Muscle of arm (tissue), 12 donors: ENCODE results near the gene VWA5B1. TPM values are rescaled to one million over a fixed set of nuclear protein-coding genes. Genes with fewer than 3 reads are reported as not detected.

Experiments used
- DNase-seq: peaks from one replicate; pipeline ENCODE4 v3.0.0-alpha.2; 2013
- polyA plus RNA-seq, 12 donors: library from polyadenylated mRNA; unstranded; fragments of 120-200 nt; gene quantifications; one replicate each; pipeline ENCODE4 v1.2.1, GENCODE V29; 2013; ENCODE audit not compliant: insufficient read length in 12 of 12

Gene VWA5B1
- polyA plus RNA-seq, 12 donors: 0.05 to 0.44 (median 0.16) TPM; not detected in 2

DNA sequence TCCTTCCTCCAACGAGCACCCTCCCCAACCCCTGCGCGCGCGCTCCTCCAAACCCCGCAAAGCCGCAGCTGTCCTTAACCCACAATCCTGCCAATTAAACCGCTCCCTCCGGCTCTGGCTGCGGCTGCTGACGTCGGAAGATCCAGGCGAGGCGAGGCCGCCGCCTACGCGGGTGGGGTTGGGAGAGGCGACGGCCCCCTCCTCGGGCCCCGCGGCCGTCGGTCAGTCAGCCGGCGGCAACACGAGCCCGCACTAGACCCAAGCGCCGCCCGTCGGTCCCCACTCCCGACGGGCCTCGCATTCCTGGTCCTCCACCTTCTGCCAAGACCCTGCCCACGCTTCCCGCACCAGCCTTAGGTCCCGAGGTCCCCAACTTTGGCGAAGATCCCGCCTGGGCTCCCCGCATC is 75.4 kb downstream of the VWA5B1 start:
- peak; percentile 48 for DNase-seq

DNA sequence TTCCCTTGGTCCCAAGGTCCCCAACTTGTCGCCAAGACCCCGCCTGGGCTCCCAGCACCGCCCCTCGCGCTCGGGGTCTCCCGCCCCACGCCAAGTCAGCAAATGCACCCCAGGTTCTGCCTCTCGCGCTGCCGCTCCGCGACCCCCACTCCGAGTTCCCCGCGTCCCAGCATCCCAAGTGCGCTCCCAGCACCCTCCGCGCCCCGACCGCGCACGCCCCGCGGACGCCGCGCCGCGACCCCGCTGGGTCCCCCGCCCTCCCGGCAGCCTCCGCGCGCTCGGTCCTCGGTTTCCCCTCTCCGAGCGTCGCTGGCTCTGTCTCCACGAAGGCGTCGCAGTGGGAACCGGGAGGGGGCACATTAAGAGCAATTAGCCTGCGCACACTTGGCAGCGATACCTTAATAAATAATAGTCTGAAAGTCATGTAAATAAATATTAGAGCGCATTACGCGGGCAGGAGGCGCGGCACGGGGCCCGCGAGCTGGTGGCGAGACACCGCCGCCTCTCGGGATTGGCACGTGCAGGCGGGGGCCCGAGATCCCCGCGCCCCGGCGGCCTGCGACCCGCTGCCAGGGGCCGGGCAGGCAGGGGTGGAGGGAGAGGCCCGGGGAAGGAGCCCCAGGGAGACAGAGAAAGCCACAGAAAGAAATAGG is 75.9 kb downstream of the VWA5B1 start:
- no peak for DNase-seq

DNA sequence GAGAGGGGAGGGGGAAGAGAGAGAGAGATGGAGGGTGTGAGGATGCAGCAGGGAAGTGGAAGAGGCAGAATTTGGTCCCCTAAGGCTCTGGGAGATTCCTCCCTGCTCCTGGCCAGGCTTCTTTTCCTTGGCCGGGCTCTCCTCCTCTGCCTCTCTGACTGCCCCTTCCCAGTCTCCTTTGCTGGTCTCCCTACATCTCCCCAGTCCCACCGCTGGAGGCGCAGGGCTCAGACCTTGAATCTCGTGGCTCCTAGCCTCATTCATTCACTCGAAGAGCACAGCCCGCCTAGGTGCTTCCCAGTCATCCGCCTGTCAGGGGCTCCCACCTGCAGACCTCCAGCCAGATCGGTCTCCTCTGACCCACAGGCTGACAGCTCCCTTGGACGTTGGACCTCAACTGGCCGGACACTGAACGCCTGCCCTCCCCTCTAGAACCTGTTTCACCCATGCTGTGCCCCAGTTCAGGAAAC is 76.5 kb downstream of the VWA5B1 start:
- no peak for DNase-seq

DNA sequence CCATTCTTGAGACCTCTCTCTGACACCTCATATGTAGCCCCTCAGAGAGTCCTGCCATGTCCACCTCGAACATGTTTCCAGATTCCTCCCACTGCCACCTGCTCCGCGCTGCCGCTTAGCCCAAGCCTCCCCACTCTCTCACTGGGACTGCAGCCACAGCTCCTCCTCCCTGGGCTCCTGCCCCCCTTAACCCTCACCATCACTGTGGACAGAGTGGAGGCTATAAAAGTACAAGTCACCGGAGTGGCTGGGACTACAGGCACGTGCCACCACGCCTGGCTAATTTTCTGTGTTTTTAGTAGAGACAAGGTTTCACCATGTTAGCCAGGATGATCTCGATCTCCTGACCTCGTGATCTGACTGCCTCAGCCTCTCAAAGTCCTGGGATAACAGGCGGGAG is 77.0 kb downstream of the VWA5B1 start:
- no peak for DNase-seq

DNA sequence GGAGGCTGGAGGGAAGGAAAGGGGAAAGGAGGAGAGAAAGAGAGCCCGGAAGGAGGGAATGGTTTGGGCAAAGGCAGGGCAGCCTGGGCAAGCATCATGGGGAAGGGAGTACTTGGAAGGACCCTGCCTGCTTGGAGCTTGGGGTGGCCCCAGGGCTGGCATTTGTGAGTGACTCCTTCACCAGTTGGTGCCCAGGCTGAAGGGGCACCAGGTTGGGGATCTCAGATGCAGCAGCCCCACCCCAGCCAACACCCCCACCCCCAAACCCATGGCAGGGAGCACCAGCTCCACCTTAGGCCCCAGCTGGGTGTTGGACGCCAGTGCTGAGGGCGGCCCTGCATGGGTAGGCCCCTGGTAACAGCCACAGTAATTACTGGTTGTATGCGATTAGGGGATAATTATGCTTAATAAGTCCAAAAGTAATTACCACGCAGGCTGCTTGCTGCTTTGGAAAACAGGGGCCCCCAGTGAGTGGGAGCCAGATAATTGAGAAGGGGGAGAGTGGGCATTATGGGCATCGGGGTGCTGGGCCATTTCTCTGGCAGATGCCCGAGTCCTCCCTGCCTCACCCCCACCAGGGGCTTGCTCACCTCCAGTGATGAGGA is 78.3 kb downstream of the VWA5B1 start:
- DNase-seq: no peak

DNA sequence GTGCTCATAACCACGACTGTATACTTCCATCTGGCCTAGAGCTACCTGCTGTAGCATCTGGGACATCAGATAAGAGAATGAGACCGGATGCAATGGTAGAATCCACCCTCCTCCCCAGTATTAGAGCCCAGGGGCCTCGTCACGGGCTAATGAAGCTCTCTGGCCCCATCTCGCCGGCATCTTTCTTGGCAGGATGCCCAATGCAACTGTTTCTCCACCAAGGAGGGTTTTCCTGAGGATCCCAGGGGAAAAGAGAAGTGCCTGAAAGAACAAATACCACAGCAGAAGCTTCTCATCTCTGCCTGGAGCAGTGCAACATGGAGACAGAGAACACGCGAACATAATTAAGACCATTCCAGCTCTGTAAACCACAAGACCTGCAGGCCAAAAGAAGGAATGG is 80.0 kb downstream of the VWA5B1 start:
- no peak for DNase-seq

DNA sequence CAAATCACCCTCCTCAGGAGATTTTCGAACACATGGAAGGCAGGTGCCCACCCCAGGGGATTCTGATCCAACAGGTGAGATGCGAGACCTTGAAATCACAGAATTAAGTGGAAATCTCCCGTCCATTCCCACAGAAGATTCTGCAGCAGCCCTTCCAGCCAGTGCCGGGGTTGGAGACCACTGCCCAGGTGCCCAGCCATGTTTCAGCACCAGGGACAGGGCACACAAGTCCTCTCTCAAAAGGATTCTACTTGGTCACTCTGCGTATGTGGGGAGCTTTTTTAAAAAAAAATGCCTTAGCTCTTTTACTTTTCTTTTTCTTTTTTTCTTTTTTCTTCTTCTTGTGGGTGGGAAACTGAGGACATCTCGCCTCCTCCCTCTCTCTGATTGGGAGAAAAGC is 80.7 kb downstream of the VWA5B1 start:
- DNase-seq: no peak

DNA sequence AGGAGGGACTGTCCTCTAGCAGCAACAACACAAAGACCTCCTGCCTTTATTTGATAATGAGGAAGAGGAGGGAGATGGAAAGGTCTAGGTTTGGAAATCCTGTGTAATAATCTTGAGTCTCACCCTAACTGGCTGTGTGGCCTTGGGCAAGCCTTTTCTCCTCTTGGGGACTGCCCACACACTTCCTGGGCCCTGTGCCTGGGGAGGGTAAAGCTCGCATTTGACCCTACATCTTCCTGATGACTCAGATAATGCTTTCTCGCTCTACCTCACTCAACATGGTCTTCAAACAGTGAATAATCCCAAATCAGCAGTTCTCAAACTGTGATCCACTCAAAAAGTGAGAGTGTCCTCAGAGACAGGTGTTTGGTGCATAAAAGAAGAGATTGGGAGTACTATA is 81.2 kb downstream of the VWA5B1 start:
- DNase-seq: no peak

DNA sequence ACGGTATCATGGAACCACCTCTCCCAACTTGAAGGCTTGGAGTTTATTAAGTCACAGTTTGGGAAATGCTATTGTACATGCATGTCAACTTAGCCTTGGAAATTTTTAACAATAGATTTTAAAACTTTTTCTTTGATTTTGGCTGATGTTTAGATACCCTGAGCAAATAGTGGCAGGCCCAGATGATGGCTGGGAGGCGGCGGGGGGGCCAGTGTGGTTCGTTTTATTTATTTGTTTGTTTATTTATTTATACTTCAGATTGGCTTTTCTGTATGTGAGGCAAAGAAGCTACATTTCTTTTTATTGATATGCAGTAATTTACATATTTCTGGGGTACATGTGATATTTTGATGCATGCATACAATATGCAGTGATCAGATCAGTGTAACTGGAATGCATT is 82.0 kb downstream of the VWA5B1 start:
- DNase-seq: no peak

DNA sequence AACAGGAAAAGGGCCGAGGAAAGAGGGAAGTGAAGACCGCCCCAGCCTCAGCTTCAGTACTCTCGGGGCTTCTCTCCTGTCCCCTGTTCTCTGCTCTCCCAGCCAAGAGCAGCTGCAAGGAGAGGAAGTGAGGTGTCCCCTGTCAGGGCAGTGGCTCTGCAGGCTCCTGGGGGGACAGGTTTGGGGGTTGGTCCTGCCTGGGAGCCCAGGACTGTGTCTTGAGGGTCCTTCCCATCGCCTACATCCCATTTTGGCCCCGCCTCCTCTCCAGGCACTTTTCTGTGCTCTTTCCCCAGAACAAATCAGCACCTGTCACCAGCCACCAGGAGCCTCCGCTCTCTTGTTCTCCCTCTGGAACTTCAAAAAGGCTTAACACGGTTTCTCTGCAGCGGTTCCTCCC is 82.6 kb downstream of the VWA5B1 start:
- DNase-seq: no peak

DNA sequence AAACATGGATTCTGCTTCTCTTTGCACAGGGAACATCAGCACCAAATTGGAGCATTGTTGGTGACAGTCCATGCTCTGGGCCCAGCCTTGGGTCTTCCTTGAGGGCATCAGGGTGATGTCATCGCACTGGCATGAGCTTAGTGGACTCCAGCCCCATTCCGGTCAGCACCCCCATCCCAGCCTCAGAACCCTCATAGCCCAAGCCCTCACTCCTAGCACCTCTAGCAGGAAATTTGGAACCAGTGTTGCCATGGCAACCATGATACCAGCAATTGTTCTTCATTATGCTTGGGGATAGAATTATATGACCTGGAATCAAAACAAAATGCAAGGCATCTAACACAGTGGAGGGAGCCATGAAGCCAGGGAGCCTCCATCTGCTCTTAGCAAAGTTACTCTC is 83.1 kb downstream of the VWA5B1 start:
- no peak for DNase-seq

DNA sequence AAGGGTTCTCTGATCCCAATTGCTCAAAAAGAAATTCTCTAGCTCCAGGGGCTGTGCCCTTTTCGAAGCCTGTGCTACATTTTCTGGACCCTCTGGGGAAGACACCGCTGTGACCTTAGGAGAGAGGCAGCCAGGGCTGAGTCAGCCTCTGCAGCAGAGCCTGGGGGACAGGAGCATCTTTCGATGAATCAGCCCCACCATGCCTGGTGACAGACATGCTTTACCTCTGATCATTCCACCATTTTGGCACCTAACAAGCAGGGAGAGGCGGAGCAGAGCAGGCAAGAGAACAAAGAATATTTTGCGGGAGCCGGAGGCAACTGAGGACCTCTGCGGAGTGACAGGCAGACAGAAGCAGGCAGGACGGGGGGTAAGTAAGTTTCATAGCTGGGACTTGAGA is 84.9 kb downstream of the VWA5B1 start:
- DNase-seq: no peak

DNA sequence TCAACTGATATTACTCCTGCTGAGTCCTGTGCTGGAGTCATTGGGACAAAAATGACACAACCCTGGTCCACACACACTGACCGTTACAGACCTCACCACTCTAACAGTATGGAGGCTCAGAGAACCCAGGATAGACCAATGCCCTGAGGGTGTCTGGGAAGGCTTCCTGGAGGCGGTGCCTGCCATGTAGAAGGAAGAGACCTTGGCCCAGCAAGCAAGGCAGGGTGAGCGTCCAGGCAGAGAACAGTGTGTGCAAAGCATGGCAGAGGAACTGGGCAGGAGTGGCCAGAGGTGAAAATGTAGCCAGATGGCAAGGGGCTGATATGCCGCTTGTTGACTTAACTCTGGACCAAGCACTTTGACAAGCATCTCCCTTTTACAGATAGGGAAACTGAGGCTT is 85.5 kb downstream of the VWA5B1 start:
- no peak for DNase-seq

DNA sequence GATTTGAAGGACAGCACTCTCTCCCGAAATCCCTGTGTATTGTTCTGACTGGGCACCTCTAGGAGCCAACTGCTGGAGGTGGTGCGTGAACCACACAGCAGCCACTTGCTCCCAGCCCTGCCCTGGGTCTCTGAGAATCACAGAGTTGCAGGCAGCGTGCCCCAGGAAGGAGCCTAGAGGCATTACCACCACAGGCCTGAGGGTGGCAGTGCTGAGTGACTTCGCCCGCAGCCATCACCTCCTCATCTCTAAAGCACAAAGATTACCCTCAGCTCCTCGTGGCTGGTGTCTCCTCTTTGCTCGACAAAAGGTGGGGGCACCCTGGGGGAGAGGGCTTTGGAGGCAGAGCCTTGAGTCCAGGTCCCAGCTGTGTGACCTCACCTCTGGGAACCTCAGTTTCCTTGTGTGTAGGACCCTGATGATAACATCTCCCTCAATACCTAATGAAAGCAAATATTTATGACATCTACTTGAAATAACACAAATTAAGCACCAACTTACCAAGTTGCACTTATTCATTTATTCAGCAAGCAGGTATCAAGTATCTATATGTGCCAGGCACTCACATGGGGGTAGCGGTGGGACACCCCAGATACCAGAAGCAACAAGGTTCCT is 86.3 kb downstream of the VWA5B1 start:
- DNase-seq: no peak

DNA sequence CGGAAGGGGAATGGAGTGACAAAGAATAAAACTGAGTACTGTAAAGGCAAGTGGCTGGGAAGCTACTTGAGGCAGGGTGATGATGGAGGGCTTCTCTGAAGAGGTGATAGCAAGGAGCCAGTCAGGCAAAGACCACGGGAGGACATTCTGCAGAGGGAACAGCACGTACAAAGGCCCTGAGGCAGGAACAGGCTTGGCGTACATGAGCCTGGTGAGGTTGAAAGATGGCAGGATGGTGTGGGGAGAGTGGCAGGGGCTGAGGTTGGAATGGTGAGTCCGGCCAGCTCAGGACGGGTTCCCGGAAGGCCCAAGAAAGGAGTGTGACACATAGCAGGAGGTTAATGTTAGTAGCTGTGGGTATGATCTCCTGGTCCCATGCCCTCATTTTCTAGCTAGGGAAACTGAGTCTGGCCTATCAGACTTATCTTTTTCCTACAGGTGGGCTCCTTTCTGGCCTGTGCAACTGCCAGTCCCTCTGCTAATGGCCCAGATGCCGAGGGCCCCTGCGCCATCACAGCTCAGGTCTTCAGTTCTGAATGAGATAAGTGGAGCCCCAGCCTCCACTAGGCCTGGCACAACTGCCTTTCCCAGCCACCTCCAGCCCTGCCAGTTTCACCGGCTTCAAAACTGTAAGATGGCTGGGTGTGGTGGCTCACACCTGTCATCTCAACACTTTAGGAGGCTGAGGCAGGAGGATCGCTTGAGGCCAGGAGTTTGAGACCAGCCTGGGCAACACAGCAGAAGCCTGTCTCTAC is 87.0 kb downstream of the VWA5B1 start:
- no peak for DNase-seq

DNA sequence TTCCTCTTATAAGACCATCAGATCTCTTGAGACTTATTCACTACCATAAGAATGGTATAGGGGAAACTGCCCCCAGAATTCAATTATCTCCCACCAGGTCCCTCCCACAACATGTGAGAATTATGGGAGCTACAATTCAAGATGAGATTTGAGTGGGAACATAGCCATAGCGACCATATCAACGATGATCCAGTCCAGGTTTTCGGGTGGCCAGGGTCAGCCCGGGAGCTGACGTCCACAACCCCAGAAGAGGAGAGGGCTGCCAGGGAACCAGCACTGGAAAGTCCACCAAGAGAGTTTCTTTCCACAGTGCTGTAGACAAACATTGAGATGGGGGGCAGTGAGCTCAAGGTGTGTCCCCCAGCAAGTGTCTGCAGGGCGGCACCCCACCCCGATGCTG is 88.4 kb downstream of the VWA5B1 start:
- DNase-seq: no peak

DNA sequence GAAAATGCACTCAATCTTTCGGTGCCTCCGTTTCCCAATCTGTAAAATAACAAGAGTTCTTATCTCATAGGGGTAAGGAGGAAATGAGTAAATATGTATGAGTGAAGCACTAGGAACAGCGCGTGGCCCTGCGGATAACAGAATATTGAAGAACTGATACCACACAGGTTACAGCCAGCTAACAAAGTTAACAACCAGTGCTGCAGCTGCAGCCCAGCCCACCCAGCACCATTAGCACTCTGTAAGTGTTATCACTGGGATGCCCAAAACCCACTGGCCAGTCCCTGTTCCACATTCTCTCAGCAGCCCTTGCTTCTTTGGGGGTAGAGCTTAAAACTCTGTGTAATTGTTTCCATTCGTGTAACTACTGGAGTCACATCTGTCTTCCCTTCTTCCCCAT is 89.5 kb downstream of the VWA5B1 start:
- DNase-seq: no peak

DNA sequence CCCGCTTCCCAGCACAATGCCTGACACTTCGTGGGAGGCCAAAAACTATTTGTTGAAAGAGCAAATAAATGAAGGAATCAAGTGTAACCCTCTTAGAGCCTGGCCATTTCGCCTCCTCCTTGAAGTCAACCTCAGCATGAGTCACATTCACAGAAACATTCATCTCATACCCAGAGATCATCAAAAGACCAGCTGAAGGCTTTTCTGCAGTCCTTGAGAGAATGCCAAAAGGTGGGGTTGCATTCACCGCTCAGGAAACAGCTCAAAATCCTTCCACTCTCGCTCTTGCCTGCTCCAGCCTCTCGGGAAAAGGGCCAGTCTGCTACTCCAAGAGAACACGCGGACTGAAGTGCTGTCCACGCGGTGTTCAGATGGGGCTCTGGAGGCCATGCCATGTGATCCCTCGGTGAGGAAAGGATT is 90.0 kb downstream of the VWA5B1 start:
- no peak for DNase-seq

DNA sequence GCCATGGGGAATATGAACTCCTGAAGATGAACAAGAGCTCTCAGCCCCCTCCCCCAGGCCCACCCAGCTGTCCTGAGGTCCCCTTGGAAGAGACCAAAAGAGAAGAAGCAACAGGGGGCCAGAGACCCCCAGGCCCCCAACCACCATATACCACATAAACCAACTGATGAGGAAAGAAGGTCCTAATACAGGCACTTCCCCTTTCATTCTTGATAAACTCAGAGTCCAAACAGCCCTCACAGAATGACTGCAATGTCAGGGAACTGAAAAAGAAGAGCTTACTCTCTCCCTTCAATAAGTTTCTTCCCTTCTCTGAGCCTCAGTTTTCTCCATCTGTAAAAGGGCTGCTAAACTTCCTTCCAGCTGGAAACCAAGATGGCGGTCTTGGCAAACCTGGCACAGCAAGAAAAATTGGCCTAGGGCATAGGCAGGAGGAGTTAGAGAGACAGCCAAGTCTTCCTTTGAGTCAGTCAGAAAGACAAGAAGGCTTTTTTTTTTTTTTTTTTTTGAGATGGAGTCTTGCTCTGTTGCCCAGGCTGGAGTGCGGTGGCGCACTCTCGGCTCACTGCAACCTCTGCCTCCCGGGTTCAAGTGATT is 90.5 kb downstream of the VWA5B1 start:
- DNase-seq: no peak

DNA sequence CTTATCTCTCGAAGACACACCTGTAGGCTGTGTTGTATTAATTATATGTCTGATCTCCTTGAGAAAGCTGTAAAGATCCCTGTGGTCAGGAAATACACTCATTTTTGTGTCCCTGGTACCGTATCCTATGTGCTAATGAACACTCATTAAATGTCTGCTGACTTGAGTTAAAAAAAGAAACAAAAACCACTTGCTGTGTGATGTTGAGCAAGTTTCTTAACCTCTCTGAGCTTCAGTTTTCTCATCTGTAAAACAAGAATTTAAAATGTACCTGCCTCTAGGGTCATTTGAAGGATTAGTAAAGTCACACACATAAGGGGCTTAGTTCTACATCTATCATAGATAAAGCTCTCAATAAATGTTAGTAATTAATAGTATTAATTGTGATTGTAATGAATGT is 91.3 kb downstream of the VWA5B1 start:
- no peak for DNase-seq

DNA sequence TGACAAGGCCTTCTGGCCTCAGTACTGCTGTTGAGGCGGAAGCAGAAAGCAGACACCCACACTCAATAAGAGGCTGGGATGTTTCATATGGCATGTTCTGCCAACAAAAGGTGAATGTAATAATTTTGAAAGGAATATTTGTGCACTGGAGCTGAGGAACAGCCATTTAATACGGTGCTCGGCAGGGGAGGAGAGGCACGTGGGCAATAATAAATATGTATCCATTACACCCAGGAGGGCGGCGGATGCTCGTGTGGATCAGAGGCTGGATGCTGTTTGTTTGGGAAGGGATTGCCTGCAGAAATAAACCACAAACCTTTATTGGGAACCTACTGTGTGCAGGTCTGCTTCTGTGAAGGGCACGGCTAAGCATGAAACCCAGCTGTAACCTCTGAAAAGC is 92.0 kb downstream of the VWA5B1 start:
- no peak for DNase-seq

DNA sequence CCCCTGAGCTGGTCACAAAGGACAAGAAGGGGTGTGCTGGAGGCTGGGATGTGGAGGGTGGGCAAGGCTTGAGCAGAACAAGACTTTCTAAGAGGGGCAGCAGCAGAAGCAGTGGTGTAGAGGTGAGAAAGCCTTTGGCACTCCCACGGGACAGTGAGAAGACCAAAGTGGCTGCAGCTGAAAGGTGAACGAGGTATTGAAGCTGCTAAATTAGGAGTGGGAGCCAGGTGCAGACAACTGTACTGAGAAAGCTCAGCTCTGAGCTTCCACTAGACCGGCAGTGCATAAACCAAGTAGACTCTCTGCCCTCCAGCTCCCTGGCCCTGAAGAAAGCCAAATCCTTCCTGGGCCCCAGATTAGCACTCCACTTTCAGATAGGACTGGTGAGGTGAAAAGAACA is 93.0 kb downstream of the VWA5B1 start:
- no peak for DNase-seq
